Mesendoderm (in vitro differentiated cells): ENCODE results near the gene DPH3.

Experiments used
- DNase-seq: peaks from one replicate; pipeline ENCODE4 v3.0.0; 2013
- H2AK5ac ChIP-seq: 2 replicates; pipeline ENCODE4 v1.6.1; 2013; ENCODE audit warnings: low read length, inconsistent platforms
- H2BK120ac ChIP-seq: 2 replicates; pipeline ENCODE4 v1.6.1; 2013; ENCODE audit warnings: low read depth, mild to moderate bottlenecking, low read length, moderate library complexity, mixed read lengths
- H2BK15ac ChIP-seq: replicated peaks from 2 replicates; pipeline ENCODE4 v1.6.1; 2013; ENCODE audit warnings: low read depth, mild to moderate bottlenecking, moderate library complexity
- H2BK5ac ChIP-seq: 2 replicates; pipeline ENCODE4 v1.6.1; 2013; ENCODE audit warnings: low read length, inconsistent platforms
- H3K18ac ChIP-seq: 2 replicates; pipeline ENCODE4 v1.6.1; 2013; ENCODE audit warnings: mild to moderate bottlenecking, low read length, mixed read lengths
- H3K23ac ChIP-seq: one replicate; pipeline ENCODE4 v1.6.1; 2013; ENCODE audit warnings: low read length
- H3K27ac ChIP-seq: 2 replicates; pipeline ENCODE4 v1.5.1; 2013; ENCODE audit warnings: low read depth, mild to moderate bottlenecking, inconsistent platforms, low read length, moderate library complexity
- H3K27me3 ChIP-seq: 2 replicates; pipeline ENCODE4 v1.6.1; 2013; ENCODE audit warnings: low read length, control low read depth, mild to moderate bottlenecking, inconsistent platforms; ENCODE audit not compliant: insufficient read depth, poor library complexity
- H3K36me3 ChIP-seq: 2 replicates; pipeline ENCODE4 v1.6.1; 2013; ENCODE audit warnings: low read length, inconsistent platforms; ENCODE audit not compliant: control insufficient read depth, insufficient read depth
- H3K4ac ChIP-seq: one replicate; pipeline ENCODE4 v1.6.1; 2013; ENCODE audit warnings: low read depth, mild to moderate bottlenecking, low read length, moderate library complexity
- H3K4me1 ChIP-seq: 2 replicates; pipeline ENCODE4 v1.6.1; 2013; ENCODE audit warnings: low read depth, low read length, inconsistent platforms; ENCODE audit not compliant: control insufficient read depth
- H3K4me2 ChIP-seq: 2 replicates; pipeline ENCODE4 v1.6.1; 2013; ENCODE audit warnings: low read length
- H3K4me3 ChIP-seq: 2 replicates; pipeline ENCODE4 v1.5.1; 2013; ENCODE audit warnings: mild to moderate bottlenecking, low read length
- H3K56ac ChIP-seq: one replicate; pipeline ENCODE4 v1.6.1; 2013; ENCODE audit warnings: low read length
- H3K79me1 ChIP-seq: 2 replicates; pipeline ENCODE4 v1.6.1; 2013; ENCODE audit warnings: low read length, inconsistent platforms
- H3K79me2 ChIP-seq: 2 replicates; pipeline ENCODE4 v1.6.1; 2013; ENCODE audit warnings: mild to moderate bottlenecking, low read length; ENCODE audit not compliant: control insufficient read depth, insufficient read depth
- H3K9ac ChIP-seq: 2 replicates; pipeline ENCODE4 v1.6.1; 2013; ENCODE audit warnings: low read length, inconsistent platforms
- H4K5ac ChIP-seq: one replicate; pipeline ENCODE4 v1.6.1; 2013; ENCODE audit warnings: low read length
- H4K8ac ChIP-seq: one replicate; pipeline ENCODE4 v1.6.1; 2013; ENCODE audit warnings: low read depth, mild to moderate bottlenecking, control low read depth, low read length, moderate library complexity
- whole genome bisulfite sequencing: extraction: QIAGEN DNeasy Blood & Tissue Kit; methylation state at CpG from one replicate; pipeline ENCODE4 v1.1.7; 2013; ENCODE audit warnings: low lambda C conversion rate, missing lambda C conversion rate; ENCODE audit not compliant: insufficient coverage; ENCODE audit errors: extremely low coverage; 5-methylcytosine and 5-hydroxymethylcytosine counted together

Gene DPH3

GRCh38 chr3:16297997-16298885, 33.5 kb upstream of the DPH3 start:
- H3K36me3 ChIP-seq: no peaks in the 10 kb centered on the region

GRCh38 chr3:16295298-16295890, 30.7 kb upstream of the DPH3 start:
- no peak for DNase-seq
- WGBS: no CpG with 5 or more reads among the region's 3 CpGs
- no peak overlapping the region for H2BK120ac ChIP-seq
- H3K4me1 ChIP-seq: no peaks in the 10 kb centered on the region
- H3K4me2 ChIP-seq: no peak overlapping the region
- H3K56ac ChIP-seq: no peak overlapping the region
- no peak overlapping the region for H2BK5ac ChIP-seq
- no peak overlapping the region for H2BK15ac ChIP-seq
- H3K79me2 ChIP-seq: no peaks in the 10 kb centered on the region
- no peak overlapping the region for H4K8ac ChIP-seq
- no peaks in the 10 kb centered on the region for H3K27me3 ChIP-seq
- no peak overlapping the region for H4K5ac ChIP-seq
- H3K79me1 ChIP-seq: no peaks in the 10 kb centered on the region
- no peak overlapping the region for H3K4me3 ChIP-seq
- H3K36me3 ChIP-seq: no peaks in the 10 kb centered on the region
- no peak overlapping the region for H2AK5ac ChIP-seq
- no peak overlapping the region for H3K4ac ChIP-seq
- H3K18ac ChIP-seq: no peak overlapping the region
- H3K27ac ChIP-seq: no peak overlapping the region
- H3K23ac ChIP-seq: no peak overlapping the region
- no peak overlapping the region for H3K9ac ChIP-seq

More at GRCh38 chr3:16297997-16298885, 33.5 kb upstream of the DPH3 start:
- Histone ChIP-seq H3K56ac (no peak overlapping the region), H3K79me1 (no peaks in the 10 kb centered on the region), H3K4me1 (peaks cover 3% of the 10 kb centered on the region), H3K9ac (no peak overlapping the region), H3K4ac (no peak overlapping the region), H2AK5ac (no peak overlapping the region), H2BK15ac (no peak overlapping the region), H3K27ac (no peak overlapping the region), H3K23ac (no peak overlapping the region), H3K4me2 (no peak overlapping the region), H3K18ac (no peak overlapping the region), H4K8ac (no peak overlapping the region), H3K27me3 (no peaks in the 10 kb centered on the region), H2BK5ac (no peak overlapping the region), H2BK120ac (no peak overlapping the region), H4K5ac (no peak overlapping the region), H3K79me2 (no peaks in the 10 kb centered on the region), H3K4me3 (no peak overlapping the region)
- no peak for DNase-seq
- no CpG with 5 or more reads among the region's 9 CpGs for WGBS

GRCh38 chr3:16294844-16295243, 30.1 kb upstream of the DPH3 start:
- Histone ChIP-seq H4K8ac (no peak overlapping the region), H3K27ac (no peak overlapping the region), H3K79me2 (no peaks in the 10 kb centered on the region), H3K4ac (no peak overlapping the region), H3K4me2 (no peak overlapping the region), H3K4me3 (no peak overlapping the region), H2BK5ac (no peak overlapping the region), H3K18ac (no peak overlapping the region), H3K36me3 (no peaks in the 10 kb centered on the region), H3K56ac (no peak overlapping the region), H3K23ac (no peak overlapping the region), H3K4me1 (no peaks in the 10 kb centered on the region), H3K27me3 (no peaks in the 10 kb centered on the region), H2BK15ac (no peak overlapping the region), H3K79me1 (no peaks in the 10 kb centered on the region), H3K9ac (no peak overlapping the region), H2BK120ac (no peak overlapping the region), H4K5ac (no peak overlapping the region), H2AK5ac (no peak overlapping the region)
- DNase-seq: no peak
- no CpG with 5 or more reads among the region's 5 CpGs for WGBS

DNA sequence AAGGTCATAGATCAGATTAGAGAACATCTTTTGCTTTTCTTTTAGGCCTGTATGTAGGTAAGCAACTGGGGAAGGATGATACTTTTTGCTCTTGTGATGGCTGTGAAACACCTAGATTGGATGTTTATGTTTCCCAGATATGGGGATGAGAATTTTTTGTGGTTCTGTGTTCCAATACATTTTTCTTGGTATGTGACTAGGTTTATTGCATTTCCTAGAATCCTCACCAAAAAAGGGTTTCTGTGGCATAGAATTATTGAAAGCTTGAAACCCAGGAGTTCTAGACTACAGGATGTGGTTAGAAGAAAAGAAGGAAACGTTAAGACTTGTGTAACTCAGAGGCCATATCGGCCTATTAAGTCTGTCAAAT, 26.1 kb upstream of the DPH3 start:
- Histone ChIP-seq H2BK15ac (no peak overlapping the region), H3K9ac (no peak overlapping the region), H3K56ac (no peak overlapping the region), H3K36me3 (no peaks in the 10 kb centered on the region), H3K4me2 (no peak overlapping the region), H4K5ac (no peak overlapping the region), H3K23ac (no peak overlapping the region), H3K79me2 (no peaks in the 10 kb centered on the region), H3K4ac (no peak overlapping the region), H3K4me1 (no peaks in the 10 kb centered on the region), H4K8ac (no peak overlapping the region), H3K18ac (no peak overlapping the region), H3K27ac (no peak overlapping the region), H2BK5ac (no peak overlapping the region), H2AK5ac (no peak overlapping the region), H2BK120ac (no peak overlapping the region), H3K79me1 (no peaks in the 10 kb centered on the region), H3K4me3 (no peak overlapping the region), H3K27me3 (no peaks in the 10 kb centered on the region)
- WGBS: no CpG with 5 or more reads among the region's 2 CpGs
- no peak for DNase-seq

DNA sequence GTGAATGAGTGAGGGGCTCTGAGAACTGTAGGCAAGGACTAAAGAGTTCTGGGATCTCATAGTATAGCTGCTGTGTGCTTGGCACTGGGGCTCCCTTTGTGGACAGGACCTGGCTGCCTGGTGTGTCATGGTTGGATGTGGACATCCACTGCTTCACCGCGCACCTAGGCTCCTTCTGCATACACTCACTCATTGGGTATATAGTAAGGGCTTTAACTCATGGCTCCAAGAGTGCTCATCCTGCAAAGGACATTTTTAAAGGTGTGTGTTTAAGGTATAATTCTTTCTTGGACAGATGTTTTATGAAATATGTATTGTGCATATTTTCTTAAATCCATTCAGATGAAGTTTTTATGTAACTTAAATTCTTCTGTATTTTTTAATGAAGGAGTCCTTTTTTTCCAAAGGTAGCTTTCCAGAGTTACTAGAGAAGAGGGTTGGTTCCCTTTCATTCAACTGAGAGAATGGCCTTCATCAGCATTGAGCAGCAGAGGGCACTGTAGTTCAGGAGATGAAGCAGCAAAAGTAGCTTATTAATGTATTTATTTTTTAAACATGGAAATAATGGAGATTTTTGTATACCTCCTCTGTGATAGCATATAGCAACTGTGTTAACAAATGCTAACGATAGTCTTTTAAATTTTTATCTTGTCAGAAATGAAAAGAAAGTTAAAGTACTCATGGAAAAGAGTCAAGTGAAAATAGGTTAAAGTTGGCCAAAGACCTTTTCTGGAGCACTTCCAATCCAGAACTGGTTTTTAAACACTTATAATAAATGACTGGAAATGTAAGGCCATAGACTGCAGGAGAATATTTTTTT, 25.5 kb upstream of the DPH3 start:
- no peak overlapping the region for H3K9ac ChIP-seq
- H3K56ac ChIP-seq: no peak overlapping the region
- WGBS: no CpG with 5 or more reads among the region's 3 CpGs
- H3K4me1 ChIP-seq: no peaks in the 10 kb centered on the region
- H2BK120ac ChIP-seq: no peak overlapping the region
- no peaks in the 10 kb centered on the region for H3K79me2 ChIP-seq
- peak; percentile 44 for DNase-seq
- no peak overlapping the region for H2BK5ac ChIP-seq
- no peak overlapping the region for H4K5ac ChIP-seq
- H3K27me3 ChIP-seq: no peaks in the 10 kb centered on the region
- H2AK5ac ChIP-seq: no peak overlapping the region
- no peaks in the 10 kb centered on the region for H3K79me1 ChIP-seq
- H3K4me3 ChIP-seq: no peak overlapping the region
- H4K8ac ChIP-seq: no peak overlapping the region
- H2BK15ac ChIP-seq: no peak overlapping the region
- no peak overlapping the region for H3K23ac ChIP-seq
- no peak overlapping the region for H3K4ac ChIP-seq
- H3K18ac ChIP-seq: no peak overlapping the region
- no peak overlapping the region for H3K4me2 ChIP-seq
- no peaks in the 10 kb centered on the region for H3K36me3 ChIP-seq
- H3K27ac ChIP-seq: no peak overlapping the region
